HL-60/S4 treated with phorbol 12-myristate 13-acetate at 8.2 ng/mL for 4 days and 3 days (cell line): ENCODE data around the gene MBD2.

ENCODE experiments used
- in situ Hi-C: fragments of 300-500 bp; cut with MboI; formaldehyde crosslinking; loops from 2 replicates; pipeline ENCODE4 v1.15.0; 2022; ENCODE audit warnings: low sequenced_read_pairs

MBD2 gene

GRCh38 chr18:54116541-54117257 is 107.8 kb downstream of the MBD2 start:
- in situ Hi-C loops: no loop called here

GRCh38 chr18:54112356-54112755 is 112.1 kb downstream of the MBD2 start:
- in situ Hi-C loops: no loop called here

- in situ Hi-C loops: no loop called here
Observed at GRCh38 chr18:54109131-54109683, 115.3 kb downstream of the MBD2 start.

- in situ Hi-C loops: no loop called here
Observed at GRCh38 chr18:54102123-54102522, 122.3 kb downstream of the MBD2 start.
